Left lung (tissue), 10 donors: Measurements from ENCODE around the gene ZNF79. TPM values are rescaled to one million over a fixed set of nuclear protein-coding genes. Genes with fewer than 3 reads are reported as not detected.

Experiments used
- ATAC-seq: fragments of 200-7000 bp; cut with Tn5 transposase; one replicate; pipeline ENCODE4 v1.9.1; 2020; ENCODE audit warnings: moderate library complexity
- DNase-seq, 4 donors: peaks; one replicate each; pipeline ENCODE4 v3.0.0-alpha.2; 2013 to 2020
- H3K27ac ChIP-seq, 2 donors: fragments of 200-600 bp; sonication (generic) in 1 of 2; one replicate each; pipeline versions ENCODE4 v1.5.0 to v1.8.0; 2020 to 2021
- H3K27me3 ChIP-seq, 2 donors: fragments of 200-600 bp; sonication (generic) in 1 of 2; one replicate each; pipeline versions ENCODE4 v1.5.0 to v1.8.0; 2020 to 2021
- H3K36me3 ChIP-seq, 2 donors: fragments of 200-600 bp; sonication (generic) in 1 of 2; one replicate each; pipeline versions ENCODE4 v1.5.0 to v1.8.0; 2020 to 2021
- H3K4me1 ChIP-seq, 2 donors: fragments of 200-600 bp; one replicate each; pipeline ENCODE4 v1.8.0; 2021
- H3K4me3 ChIP-seq, 2 donors: fragments of 200-600 bp; sonication (generic) in 1 of 2; one replicate each; pipeline versions ENCODE4 v1.5.0 to v1.8.0; 2020 to 2021; ENCODE audit warnings: mild to moderate bottlenecking in 1 of 2
- H3K9me3 ChIP-seq, 2 donors: fragments of 200-600 bp; sonication (generic) in 1 of 2; one replicate each; pipeline versions ENCODE4 v1.5.0 to v1.8.0; 2020 to 2021
- CTCF ChIP-seq, 2 donors: fragments of 200-600 bp; sonication (generic) in 1 of 2; IDR thresholded peaks; one replicate each; pipeline versions ENCODE4 v1.5.0 to v1.8.0; 2021; ENCODE audit warnings: antibody characterized with exemption in 2 of 2
- intact Hi-C, 2 donors: fragments of 100-400 bp; cut with DNase I; formaldehyde crosslinking; loops; one replicate each; pipeline versions ENCODE4 v1.11.2 to v1.14.2; 2022
- polyA plus RNA-seq, 6 donors: library from polyadenylated mRNA; unstranded; fragments of 120-200 nt; gene quantifications; one replicate each; pipeline ENCODE4 v1.2.1, GENCODE V29; 2013; ENCODE audit not compliant: insufficient read length in 6 of 6
- total RNA-seq, 2 donors: library from RNA; stranded (reverse); fragmentation: NEBNext Ultra II Directional; extraction: Animal tissue kit (Norgen Biotek cat#: 25700); gene quantifications; one replicate each; pipeline ENCODE4 v1.2.1, GENCODE V29; 2021
- donor health status: DM: no; HTN: yes; CAD: no.
- donor health status: DM: no; HTN: no; CAD: no.

The ZNF79 gene
- total and polyA plus RNA-seq, 8 donors = 6.2 to 9.0 (median 6.5) TPM

- no peaks in the 10 kb centered on the region for H3K36me3 ChIP-seq
- no peak overlapping the region for H3K4me3 ChIP-seq
- intact Hi-C loops = no loop called here
- no peak for ATAC-seq
- H3K4me1 ChIP-seq = peaks cover 4 to 15% of the 10 kb centered on the region in 2 donors
- no peak overlapping the region for H3K27ac ChIP-seq
- H3K27me3 ChIP-seq = no peaks in the 10 kb centered on the region
- TF ChIP-seq CTCF (IDR thresholded peaks at IDR 0.05) = no peak
- no peak for DNase-seq
- H3K9me3 ChIP-seq = no peaks in the 10 kb centered on the region
These were observed 34.6 kb upstream of the ZNF79 start for GRCh38 chr9:127389381-127390247.

DNA sequence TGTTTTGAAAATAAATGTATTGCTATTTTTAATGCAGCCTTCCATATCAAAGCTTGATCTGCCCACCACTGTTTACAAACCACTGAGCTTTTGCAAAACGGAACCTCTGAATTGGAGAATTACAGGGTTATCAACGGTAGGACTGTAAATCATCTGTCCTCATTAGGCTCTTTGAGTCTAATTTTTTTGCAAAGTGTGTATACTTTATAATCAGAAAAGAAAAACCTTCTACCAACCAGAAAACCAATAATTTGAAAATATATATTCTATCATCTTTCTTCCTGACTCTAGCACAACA, 34.0 kb upstream of the ZNF79 start:
- no peak overlapping the region for H3K4me3 ChIP-seq
- peaks cover 4 to 15% of the 10 kb centered on the region in 2 donors for H3K4me1 ChIP-seq
- intact Hi-C loops = no loop called here
- H3K9me3 ChIP-seq = no peaks in the 10 kb centered on the region
- H3K36me3 ChIP-seq = no peaks in the 10 kb centered on the region
- H3K27me3 ChIP-seq = no peaks in the 10 kb centered on the region
- no peak overlapping the region for H3K27ac ChIP-seq
- ATAC-seq (no peak), DNase-seq (no peak)
- no peak for TF ChIP-seq CTCF (IDR thresholded peaks at IDR 0.05)

GRCh38 chr9:127390563-127390962, 33.6 kb upstream of the ZNF79 start:
- peaks cover 4 to 15% of the 10 kb centered on the region in 2 donors for H3K4me1 ChIP-seq
- intact Hi-C loops = no loop called here

GRCh38 chr9:127392166-127392565, 32.0 kb upstream of the ZNF79 start:
- TF ChIP-seq CTCF (IDR thresholded peaks at IDR 0.05) = no peak
- intact Hi-C loops = no loop called here
- no peaks in the 10 kb centered on the region for H3K36me3 ChIP-seq
- peaks cover 7 to 22% of the 10 kb centered on the region in 2 donors for H3K4me1 ChIP-seq
- H3K4me3 ChIP-seq = no peak overlapping the region
- DNase-seq (no peak), ATAC-seq (no peak)
- H3K9me3 ChIP-seq = no peaks in the 10 kb centered on the region
- H3K27ac ChIP-seq = no peak overlapping the region
- H3K27me3 ChIP-seq = no peaks in the 10 kb centered on the region

More at GRCh38 chr9:127390563-127390962, 33.6 kb upstream of the ZNF79 start:
- no peak for DNase-seq
- no peaks in the 10 kb centered on the region for H3K27me3 ChIP-seq
- ATAC-seq = no peak
- no peaks in the 10 kb centered on the region for H3K36me3 ChIP-seq
- TF ChIP-seq CTCF (IDR thresholded peaks at IDR 0.05) = no peak
- no peaks in the 10 kb centered on the region for H3K9me3 ChIP-seq
- H3K27ac ChIP-seq = no peak overlapping the region
- H3K4me3 ChIP-seq = no peak overlapping the region

DNA sequence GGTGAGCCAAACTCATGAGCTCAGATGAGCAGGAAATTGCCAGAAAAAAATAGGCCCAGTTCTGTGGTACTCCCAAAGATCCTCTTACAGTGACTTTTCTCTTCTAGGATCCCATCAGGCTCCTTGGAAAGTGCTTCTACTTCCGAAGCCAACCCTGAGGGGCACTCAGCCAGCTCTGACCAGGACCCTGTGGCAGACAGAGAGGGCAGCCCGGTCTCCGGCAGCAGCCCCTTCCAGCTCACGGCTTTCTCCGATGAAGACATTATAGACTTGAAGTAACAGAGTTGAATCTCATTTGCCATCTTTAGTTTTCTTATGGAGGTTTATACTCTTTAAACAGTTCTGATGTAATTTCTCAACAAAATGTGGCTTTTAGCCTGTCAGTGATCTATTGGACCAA, 31.2 kb upstream of the ZNF79 start:
- Histone ChIP-seq H3K4me1 (peaks cover 7 to 27% of the 10 kb centered on the region in 2 donors), H3K36me3 (no peaks in the 10 kb centered on the region), H3K4me3 (no peak overlapping the region), H3K27me3 (peaks cover 0 to 7% of the 10 kb centered on the region in 2 donors), H3K9me3 (no peaks in the 10 kb centered on the region), H3K27ac (no peak overlapping the region)
- no peak for DNase-seq
- intact Hi-C loops = no loop called here
- no peak for ATAC-seq
- no peak for TF ChIP-seq CTCF (IDR thresholded peaks at IDR 0.05)
